CD14-positive monocyte (primary cell): ENCODE data around the gene HMCN1. TPM values are rescaled to one million over a fixed set of nuclear protein-coding genes. Genes with fewer than 3 reads are reported as not detected.

Experiments
- DNase-seq, 3 donors: peaks; one replicate each; pipeline ENCODE4 v3.0.0-alpha.2; 2011 to 2022
- H2AFZ ChIP-seq: 2 replicates; pipeline ENCODE4 v1.6.0; 2012; ENCODE audit warnings: mild to moderate bottlenecking, low read depth, low read length, inconsistent platforms; ENCODE audit not compliant: insufficient read depth, poor library complexity, severe bottlenecking
- H3K27ac ChIP-seq, 2 donors: 1 replicate in 1 of 2; 2 replicates in 1 of 2; pipeline ENCODE4 v1.5.1; 2012 to 2013; ENCODE audit warnings: low read length in 2 of 2, control low read depth in 1 of 2, inconsistent platforms in 1 of 2, low read depth in 1 of 2, mild to moderate bottlenecking in 1 of 2
- H3K27me3 ChIP-seq, 2 donors: one replicate each; pipeline versions ENCODE4 v1.6.0 to v1.6.1; 2011 to 2013; ENCODE audit warnings: low read length in 2 of 2; ENCODE audit not compliant: control insufficient read depth in 2 of 2, insufficient read depth in 2 of 2
- H3K36me3 ChIP-seq, 2 donors: replicated peaks in 1 of 2; 1 replicate in 1 of 2; 2 replicates in 1 of 2; pipeline versions ENCODE4 v1.5.1 to v1.6.1; 2012 to 2013; ENCODE audit warnings: low read length in 2 of 2, control low read depth in 1 of 2, inconsistent platforms in 1 of 2, mild to moderate bottlenecking in 1 of 2; ENCODE audit not compliant: insufficient read depth in 2 of 2, control insufficient read depth in 1 of 2
- H3K4me1 ChIP-seq, 2 donors: 1 replicate in 1 of 2; 2 replicates in 1 of 2; pipeline versions ENCODE4 v1.5.1 to v1.6.1; 2012 to 2013; ENCODE audit warnings: low read length in 2 of 2, control low read depth in 1 of 2, inconsistent platforms in 1 of 2, mild to moderate bottlenecking in 1 of 2, moderate library complexity in 1 of 2; ENCODE audit not compliant: insufficient read depth in 2 of 2, control insufficient read depth in 1 of 2
- H3K4me2 ChIP-seq: replicated peaks from 2 replicates; pipeline ENCODE3; 2012; ENCODE audit warnings: low read length, moderate library complexity, mild to moderate bottlenecking; ENCODE audit not compliant: poor library complexity, severe bottlenecking; ENCODE audit errors: extremely low read depth
- H3K4me3 ChIP-seq, 3 experiments: fragments of 200-600 bp in 1 of 3; sonication (generic) in 1 of 3; replicated peaks in 1 of 3; 1 replicate in 2 of 3; 2 replicates in 1 of 3; pipeline ENCODE4 v1.5.1; 2011 to 2013; ENCODE audit warnings: low read length in 3 of 3, mild to moderate bottlenecking in 3 of 3, control low read depth in 2 of 3, low read depth in 2 of 3, inconsistent platforms in 1 of 3, moderate library complexity in 1 of 3
- H3K79me2 ChIP-seq: 2 replicates; pipeline ENCODE4 v1.6.0; 2012; ENCODE audit warnings: mild to moderate bottlenecking, control low read depth, inconsistent platforms, low read length, moderate library complexity; ENCODE audit not compliant: insufficient read depth
- H3K9ac ChIP-seq: 2 replicates; pipeline ENCODE4 v1.6.0; 2017; ENCODE audit warnings: low read length, mild to moderate bottlenecking; ENCODE audit not compliant: insufficient read depth, poor library complexity, severe bottlenecking
- H3K9me3 ChIP-seq, 2 donors: replicated peaks in 1 of 2; 1 replicate in 1 of 2; 2 replicates in 1 of 2; pipeline versions ENCODE4 v1.5.1 to v1.6.1; 2012 to 2013; ENCODE audit warnings: low read length in 2 of 2, control low read depth in 1 of 2; ENCODE audit not compliant: control insufficient read depth in 1 of 2, insufficient read depth in 1 of 2
- H4K20me1 ChIP-seq: 2 replicates; pipeline ENCODE4 v1.6.0; 2012; ENCODE audit warnings: mild to moderate bottlenecking, low read length, control low read depth, moderate library complexity; ENCODE audit not compliant: insufficient read depth
- H3K27ac Mint-ChIP-seq, 7 donors: one replicate each; pipeline ENCODE4 v1.8.0; 2020; ENCODE audit warnings: mild to moderate bottlenecking in 7 of 7, mixed read lengths in 7 of 7, moderate library complexity in 6 of 7, inconsistent platforms in 2 of 7
- H3K27me3 Mint-ChIP-seq, 3 donors: one replicate each; pipeline ENCODE4 v1.8.0; 2021 to 2022; ENCODE audit warnings: low read depth in 3 of 3, mild to moderate bottlenecking in 3 of 3, mixed read lengths in 3 of 3, moderate library complexity in 3 of 3, inconsistent platforms in 1 of 3
- H3K36me3 Mint-ChIP-seq, 2 donors: one replicate each; pipeline ENCODE4 v1.8.0; 2020; ENCODE audit warnings: mixed read lengths in 2 of 2, inconsistent platforms in 1 of 2, mild to moderate bottlenecking in 1 of 2
- H3K4me1 Mint-ChIP-seq: one replicate; pipeline ENCODE4 v1.8.0; 2020; ENCODE audit warnings: mild to moderate bottlenecking, mixed read lengths
- H3K4me3 Mint-ChIP-seq, 2 donors: one replicate each; pipeline ENCODE4 v1.8.0; 2020; ENCODE audit warnings: mild to moderate bottlenecking in 2 of 2, mixed read lengths in 2 of 2, moderate library complexity in 1 of 2
- H3K9me3 Mint-ChIP-seq, 7 donors: one replicate each; pipeline ENCODE4 v1.8.0; 2020 to 2022; ENCODE audit warnings: mixed read lengths in 7 of 7, mild to moderate bottlenecking in 6 of 7, moderate library complexity in 6 of 7, inconsistent platforms in 2 of 7
- WGBS: methylation state at CpG from one replicate; pipeline ENCODE4 v1.1.5; 2013; ENCODE audit warnings: missing lambda C conversion rate; ENCODE audit not compliant: insufficient coverage; 5-methylcytosine and 5-hydroxymethylcytosine counted together
- intact Hi-C, 2 donors: fragments of 100-400 bp; cut with micrococcal nuclease; formaldehyde crosslinking; loops; one replicate each; pipeline versions ENCODE4 v1.15.0 to v1.15.1; 2023
- polyA plus RNA-seq, 3 donors: library from polyadenylated mRNA; depleted of rRNA in 1 of 3; unstranded in 2 of 3; stranded (reverse) in 1 of 3; fragments of 300-500 nt in 2 of 3; fragments of >200 nt in 1 of 3; fragmentation: Illumina TruSeq in 2 of 3; gene quantifications; 1 replicate in 2 of 3; 2 replicates in 1 of 3; pipeline ENCODE4 v1.2.3, GENCODE V29; 2012 to 2021
- TF ChIP-seq, protein P1 (sequence below): fragments of 200-600 bp; IDR thresholded peaks from one replicate; pipeline ENCODE4 v1.8.0; 2022; ENCODE audit warnings: antibody characterized with exemption, mild to moderate bottlenecking

The HMCN1 gene
- polyA plus RNA-seq, 3 donors = not detected

- Histone ChIP-seq H3K4me1 (no peaks in the 10 kb centered on the region), H3K4me3 (no peak overlapping the region), H3K79me2 (no peaks in the 10 kb centered on the region), H3K27me3 (no peaks in the 10 kb centered on the region), H3K36me3 (no peaks in the 10 kb centered on the region), H3K27ac (no peak overlapping the region), H3K9ac (no peak overlapping the region), H4K20me1 (no peaks in the 10 kb centered on the region), H3K4me2 (no peak overlapping the region), H2AFZ (no peak overlapping the region), H3K9me3 (no peaks in the 10 kb centered on the region)
- no CpG with 5 or more reads among the region's 1 CpG for WGBS
- no peaks in the 10 kb centered on the region for H3K9me3 Mint-ChIP-seq
- no peak overlapping the region for H3K4me3 Mint-ChIP-seq
- TF ChIP-seq, protein P1, sequence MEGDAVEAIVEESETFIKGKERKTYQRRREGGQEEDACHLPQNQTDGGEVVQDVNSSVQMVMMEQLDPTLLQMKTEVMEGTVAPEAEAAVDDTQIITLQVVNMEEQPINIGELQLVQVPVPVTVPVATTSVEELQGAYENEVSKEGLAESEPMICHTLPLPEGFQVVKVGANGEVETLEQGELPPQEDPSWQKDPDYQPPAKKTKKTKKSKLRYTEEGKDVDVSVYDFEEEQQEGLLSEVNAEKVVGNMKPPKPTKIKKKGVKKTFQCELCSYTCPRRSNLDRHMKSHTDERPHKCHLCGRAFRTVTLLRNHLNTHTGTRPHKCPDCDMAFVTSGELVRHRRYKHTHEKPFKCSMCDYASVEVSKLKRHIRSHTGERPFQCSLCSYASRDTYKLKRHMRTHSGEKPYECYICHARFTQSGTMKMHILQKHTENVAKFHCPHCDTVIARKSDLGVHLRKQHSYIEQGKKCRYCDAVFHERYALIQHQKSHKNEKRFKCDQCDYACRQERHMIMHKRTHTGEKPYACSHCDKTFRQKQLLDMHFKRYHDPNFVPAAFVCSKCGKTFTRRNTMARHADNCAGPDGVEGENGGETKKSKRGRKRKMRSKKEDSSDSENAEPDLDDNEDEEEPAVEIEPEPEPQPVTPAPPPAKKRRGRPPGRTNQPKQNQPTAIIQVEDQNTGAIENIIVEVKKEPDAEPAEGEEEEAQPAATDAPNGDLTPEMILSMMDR = no peak
- intact Hi-C loops = no loop called here
- H3K27me3 Mint-ChIP-seq = peaks cover 3 to 8% (median 3%) of the 10 kb centered on the region in 3 donors
- H3K27ac Mint-ChIP-seq = no peak overlapping the region
- no peaks in the 10 kb centered on the region for H3K36me3 Mint-ChIP-seq
- H3K4me1 Mint-ChIP-seq = no peaks in the 10 kb centered on the region
- no peak for DNase-seq
Measured at GRCh38 chr1:185767508-185768120, 33.4 kb downstream of the HMCN1 start.

- peaks cover 0 to 5% (median 3%) of the 10 kb centered on the region in 3 donors for H3K27me3 Mint-ChIP-seq
- Histone ChIP-seq H4K20me1 (no peaks in the 10 kb centered on the region), H3K79me2 (no peaks in the 10 kb centered on the region), H3K4me2 (no peak overlapping the region), H3K9me3 (no peaks in the 10 kb centered on the region), H2AFZ (no peak overlapping the region), H3K36me3 (no peaks in the 10 kb centered on the region), H3K9ac (no peak overlapping the region), H3K4me1 (no peaks in the 10 kb centered on the region), H3K27ac (no peak overlapping the region), H3K27me3 (no peaks in the 10 kb centered on the region), H3K4me3 (no peak overlapping the region)
- TF ChIP-seq, protein P1 = no peak
- no peak for DNase-seq
- no CpG with 5 or more reads among the region's 3 CpGs for WGBS
- intact Hi-C loops = no loop called here
- no peak overlapping the region for H3K27ac Mint-ChIP-seq
- no peaks in the 10 kb centered on the region for H3K4me1 Mint-ChIP-seq
- no peak overlapping the region for H3K4me3 Mint-ChIP-seq
- no peaks in the 10 kb centered on the region for H3K9me3 Mint-ChIP-seq
- no peaks in the 10 kb centered on the region for H3K36me3 Mint-ChIP-seq
Measured at GRCh38 chr1:185768371-185768770, 34.2 kb downstream of the HMCN1 start.
